ENCODE measurements around the gene PSTPIP1. TPM values are rescaled to one million over a fixed set of nuclear protein-coding genes. Genes with fewer than 3 reads are reported as not detected.

PSTPIP1 gene
- total and polyA plus RNA-seq, 9 of the 15 experiments (the other 6 are each of a cell fraction or from before 2014, with no cell fraction given), result not detected

- TF ChIP-seq, protein P1, sequence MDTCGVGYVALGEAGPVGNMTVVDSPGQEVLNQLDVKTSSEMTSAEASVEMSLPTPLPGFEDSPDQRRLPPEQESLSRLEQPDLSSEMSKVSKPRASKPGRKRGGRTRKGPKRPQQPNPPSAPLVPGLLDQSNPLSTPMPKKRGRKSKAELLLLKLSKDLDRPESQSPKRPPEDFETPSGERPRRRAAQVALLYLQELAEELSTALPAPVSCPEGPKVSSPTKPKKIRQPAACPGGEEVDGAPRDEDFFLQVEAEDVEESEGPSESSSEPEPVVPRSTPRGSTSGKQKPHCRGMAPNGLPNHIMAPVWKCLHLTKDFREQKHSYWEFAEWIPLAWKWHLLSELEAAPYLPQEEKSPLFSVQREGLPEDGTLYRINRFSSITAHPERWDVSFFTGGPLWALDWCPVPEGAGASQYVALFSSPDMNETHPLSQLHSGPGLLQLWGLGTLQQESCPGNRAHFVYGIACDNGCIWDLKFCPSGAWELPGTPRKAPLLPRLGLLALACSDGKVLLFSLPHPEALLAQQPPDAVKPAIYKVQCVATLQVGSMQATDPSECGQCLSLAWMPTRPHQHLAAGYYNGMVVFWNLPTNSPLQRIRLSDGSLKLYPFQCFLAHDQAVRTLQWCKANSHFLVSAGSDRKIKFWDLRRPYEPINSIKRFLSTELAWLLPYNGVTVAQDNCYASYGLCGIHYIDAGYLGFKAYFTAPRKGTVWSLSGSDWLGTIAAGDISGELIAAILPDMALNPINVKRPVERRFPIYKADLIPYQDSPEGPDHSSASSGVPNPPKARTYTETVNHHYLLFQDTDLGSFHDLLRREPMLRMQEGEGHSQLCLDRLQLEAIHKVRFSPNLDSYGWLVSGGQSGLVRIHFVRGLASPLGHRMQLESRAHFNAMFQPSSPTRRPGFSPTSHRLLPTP (IDR thresholded peaks at IDR 0.05; ENCODE audit: borderline replicate concordance, extremely low read depth, insufficient read length), result no peak
- TF ChIP-seq COPS2 (conservative IDR thresholded peaks at IDR 0.05) (no peak), CBX8 (IDR thresholded peaks at IDR 0.05; ENCODE audit: borderline replicate concordance, extremely low read depth, low read depth, low read length, poor library complexity, severe bottlenecking) (no peak), GTF2E2 (tag; IDR thresholded peaks at IDR 0.05) (no peak), ZNF143 (CRISPR knock-in tag; IDR thresholded peaks at IDR 0.05) (no peak), U2AF1 (optimal IDR thresholded peaks at IDR 0.05; ENCODE audit: low read depth, low read length) (no peak), HNRNPLL (IDR thresholded peaks at IDR 0.05; ENCODE audit: low read depth, low read length, poor library complexity, severe bottlenecking) (no peak), EP400 (IDR thresholded peaks at IDR 0.05) (no peak)
- TF ChIP-seq, protein P2, sequence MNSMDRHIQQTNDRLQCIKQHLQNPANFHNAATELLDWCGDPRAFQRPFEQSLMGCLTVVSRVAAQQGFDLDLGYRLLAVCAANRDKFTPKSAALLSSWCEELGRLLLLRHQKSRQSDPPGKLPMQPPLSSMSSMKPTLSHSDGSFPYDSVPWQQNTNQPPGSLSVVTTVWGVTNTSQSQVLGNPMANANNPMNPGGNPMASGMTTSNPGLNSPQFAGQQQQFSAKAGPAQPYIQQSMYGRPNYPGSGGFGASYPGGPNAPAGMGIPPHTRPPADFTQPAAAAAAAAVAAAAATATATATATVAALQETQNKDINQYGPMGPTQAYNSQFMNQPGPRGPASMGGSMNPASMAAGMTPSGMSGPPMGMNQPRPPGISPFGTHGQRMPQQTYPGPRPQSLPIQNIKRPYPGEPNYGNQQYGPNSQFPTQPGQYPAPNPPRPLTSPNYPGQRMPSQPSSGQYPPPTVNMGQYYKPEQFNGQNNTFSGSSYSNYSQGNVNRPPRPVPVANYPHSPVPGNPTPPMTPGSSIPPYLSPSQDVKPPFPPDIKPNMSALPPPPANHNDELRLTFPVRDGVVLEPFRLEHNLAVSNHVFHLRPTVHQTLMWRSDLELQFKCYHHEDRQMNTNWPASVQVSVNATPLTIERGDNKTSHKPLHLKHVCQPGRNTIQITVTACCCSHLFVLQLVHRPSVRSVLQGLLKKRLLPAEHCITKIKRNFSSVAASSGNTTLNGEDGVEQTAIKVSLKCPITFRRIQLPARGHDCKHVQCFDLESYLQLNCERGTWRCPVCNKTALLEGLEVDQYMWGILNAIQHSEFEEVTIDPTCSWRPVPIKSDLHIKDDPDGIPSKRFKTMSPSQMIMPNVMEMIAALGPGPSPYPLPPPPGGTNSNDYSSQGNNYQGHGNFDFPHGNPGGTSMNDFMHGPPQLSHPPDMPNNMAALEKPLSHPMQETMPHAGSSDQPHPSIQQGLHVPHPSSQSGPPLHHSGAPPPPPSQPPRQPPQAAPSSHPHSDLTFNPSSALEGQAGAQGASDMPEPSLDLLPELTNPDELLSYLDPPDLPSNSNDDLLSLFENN (IDR thresholded peaks at IDR 0.05; ENCODE audit: low read depth in 2 of 2, low read length in 2 of 2), result no peak
- TF ChIP-seq, protein P3, sequence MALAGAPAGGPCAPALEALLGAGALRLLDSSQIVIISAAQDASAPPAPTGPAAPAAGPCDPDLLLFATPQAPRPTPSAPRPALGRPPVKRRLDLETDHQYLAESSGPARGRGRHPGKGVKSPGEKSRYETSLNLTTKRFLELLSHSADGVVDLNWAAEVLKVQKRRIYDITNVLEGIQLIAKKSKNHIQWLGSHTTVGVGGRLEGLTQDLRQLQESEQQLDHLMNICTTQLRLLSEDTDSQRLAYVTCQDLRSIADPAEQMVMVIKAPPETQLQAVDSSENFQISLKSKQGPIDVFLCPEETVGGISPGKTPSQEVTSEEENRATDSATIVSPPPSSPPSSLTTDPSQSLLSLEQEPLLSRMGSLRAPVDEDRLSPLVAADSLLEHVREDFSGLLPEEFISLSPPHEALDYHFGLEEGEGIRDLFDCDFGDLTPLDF (CRISPR knock-in tag; IDR thresholded peaks at IDR 0.05), result no peak
- TF ChIP-seq, protein P4, sequence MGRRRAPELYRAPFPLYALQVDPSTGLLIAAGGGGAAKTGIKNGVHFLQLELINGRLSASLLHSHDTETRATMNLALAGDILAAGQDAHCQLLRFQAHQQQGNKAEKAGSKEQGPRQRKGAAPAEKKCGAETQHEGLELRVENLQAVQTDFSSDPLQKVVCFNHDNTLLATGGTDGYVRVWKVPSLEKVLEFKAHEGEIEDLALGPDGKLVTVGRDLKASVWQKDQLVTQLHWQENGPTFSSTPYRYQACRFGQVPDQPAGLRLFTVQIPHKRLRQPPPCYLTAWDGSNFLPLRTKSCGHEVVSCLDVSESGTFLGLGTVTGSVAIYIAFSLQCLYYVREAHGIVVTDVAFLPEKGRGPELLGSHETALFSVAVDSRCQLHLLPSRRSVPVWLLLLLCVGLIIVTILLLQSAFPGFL (CRISPR knock-in tag; IDR thresholded peaks at IDR 0.05), result no peak
- TF ChIP-seq, protein P5, sequence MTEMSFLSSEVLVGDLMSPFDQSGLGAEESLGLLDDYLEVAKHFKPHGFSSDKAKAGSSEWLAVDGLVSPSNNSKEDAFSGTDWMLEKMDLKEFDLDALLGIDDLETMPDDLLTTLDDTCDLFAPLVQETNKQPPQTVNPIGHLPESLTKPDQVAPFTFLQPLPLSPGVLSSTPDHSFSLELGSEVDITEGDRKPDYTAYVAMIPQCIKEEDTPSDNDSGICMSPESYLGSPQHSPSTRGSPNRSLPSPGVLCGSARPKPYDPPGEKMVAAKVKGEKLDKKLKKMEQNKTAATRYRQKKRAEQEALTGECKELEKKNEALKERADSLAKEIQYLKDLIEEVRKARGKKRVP (CRISPR knock-in tag; IDR thresholded peaks at IDR 0.05), result no peak
Observed at GRCh38 chr15:76982756-76983155, 12.2 kb upstream of the PSTPIP1 start (continued).

Data from K562 (cell line).